HG03039 (cell line): ENCODE results near the gene ZDHHC17.

ENCODE experiments used
- ATAC-seq: cut with Tn5 transposase; IDR thresholded peaks from one replicate; pipeline ENCODE4 v1.9.1; 2021; ENCODE audit warnings: mild to moderate bottlenecking, moderate library complexity; ENCODE audit not compliant: unreplicated experiment

The ZDHHC17 gene

DNA sequence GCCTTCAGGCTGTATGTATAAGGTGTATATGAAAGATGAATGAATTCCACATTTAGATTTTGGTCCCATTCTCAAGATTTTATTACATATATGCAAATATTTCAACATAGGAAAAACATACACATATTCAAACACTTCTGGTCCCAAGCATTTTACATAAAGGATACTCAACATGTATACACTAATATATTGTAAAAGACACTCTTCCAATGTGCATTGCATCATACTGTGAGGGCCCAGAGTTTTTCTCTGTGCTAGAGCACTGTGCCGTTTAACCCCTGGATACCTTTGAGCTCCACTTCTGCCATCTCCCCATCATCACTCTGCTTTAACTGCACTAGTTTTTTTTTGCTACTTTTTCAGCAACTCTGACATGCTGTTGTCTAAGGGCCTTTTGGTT is 48.1 kb downstream of the ZDHHC17 start:
- no peak for ATAC-seq

DNA sequence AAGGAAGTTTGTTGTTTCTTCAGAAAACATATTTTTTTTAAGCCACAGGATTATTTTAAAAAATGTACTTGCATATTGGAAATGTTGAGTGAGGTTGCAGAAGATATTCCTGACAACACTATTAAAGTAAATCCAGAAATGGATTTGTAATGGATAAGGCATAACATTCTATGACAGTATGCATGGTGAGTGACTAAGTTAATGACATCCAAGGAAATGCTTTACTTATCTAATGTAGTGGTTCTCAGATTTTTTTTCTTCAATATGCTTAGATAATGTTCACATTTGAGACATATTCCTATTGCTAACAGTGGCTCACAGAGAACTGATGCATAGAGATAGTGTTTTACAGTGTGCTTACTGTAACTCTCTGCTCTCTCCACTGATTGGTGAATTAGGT is 49.4 kb downstream of the ZDHHC17 start:
- ATAC-seq = no peak

DNA sequence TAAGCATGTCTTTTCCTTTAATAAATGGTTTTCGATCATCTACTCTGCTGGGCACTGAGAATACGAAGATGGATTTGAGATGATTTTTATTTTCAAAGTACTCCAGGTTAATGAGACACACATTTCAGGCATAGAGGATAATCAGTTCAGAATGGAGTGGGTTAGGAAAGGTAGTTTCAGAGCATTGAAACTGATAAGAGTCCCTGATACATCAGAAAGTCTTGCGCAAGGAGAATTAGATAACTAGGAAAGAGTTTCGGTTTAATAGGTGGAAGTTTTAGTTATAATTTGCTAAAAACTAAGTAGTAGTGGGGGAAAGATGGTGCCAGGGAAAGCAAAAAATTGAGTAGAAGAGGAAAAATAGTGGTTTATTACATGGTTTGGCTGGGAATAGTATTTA is 50.1 kb downstream of the ZDHHC17 start:
- ATAC-seq = no peak

DNA sequence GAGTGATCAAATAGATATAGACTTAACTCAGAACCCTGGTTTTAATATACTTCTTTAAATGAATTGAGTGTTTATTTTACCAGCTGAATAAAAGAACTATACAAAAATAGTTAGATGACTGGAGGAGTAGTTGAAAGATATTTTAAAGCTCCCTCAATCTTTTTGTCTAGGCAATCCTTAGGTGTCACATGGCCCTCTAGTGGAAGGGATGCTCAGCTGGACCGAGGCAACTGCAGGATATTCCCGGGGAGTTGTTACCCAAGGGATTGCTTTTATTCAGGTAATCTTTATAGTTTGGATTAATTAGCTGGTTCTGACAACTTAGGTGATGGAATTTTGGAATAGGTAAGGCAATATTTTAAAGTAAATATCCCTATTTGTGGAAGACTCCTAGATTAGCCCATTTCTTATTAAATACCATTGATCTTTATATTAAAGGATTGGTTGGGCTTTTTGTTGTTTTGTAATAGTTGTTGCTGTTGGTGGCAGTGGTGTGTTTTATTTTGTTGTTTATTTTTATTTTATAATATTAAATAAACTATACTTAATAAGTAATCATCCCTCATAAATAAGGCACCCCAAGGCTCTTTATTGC is 57.1 kb downstream of the ZDHHC17 start:
- ATAC-seq = no peak

GRCh38 chr12:76830436-76830835 is 66.5 kb downstream of the ZDHHC17 start:
- ATAC-seq = no peak

- ATAC-seq = no peak
Measured at GRCh38 chr12:76836633-76837032, 72.7 kb downstream of the ZDHHC17 start.

GRCh38 chr12:76847260-76847659 is 83.3 kb downstream of the ZDHHC17 start:
- ATAC-seq = no peak

DNA sequence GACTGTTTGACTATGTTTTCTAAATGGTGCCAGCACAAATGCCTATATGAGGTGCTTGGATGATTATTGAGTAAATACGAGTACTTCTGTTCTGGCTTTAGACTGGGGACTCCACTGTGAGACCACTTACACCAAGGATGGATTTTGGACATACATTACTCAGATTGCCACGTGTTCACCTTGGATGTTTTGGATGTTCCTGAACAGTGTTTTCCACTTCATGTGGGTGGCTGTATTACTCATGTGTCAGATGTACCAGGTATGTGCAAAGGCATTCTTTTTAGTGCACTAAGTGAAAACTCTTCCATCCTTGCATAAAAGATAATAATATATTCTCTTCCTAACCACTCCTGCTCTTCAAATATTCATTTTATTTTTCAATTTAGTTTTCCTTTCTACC is 84.2 kb downstream of the ZDHHC17 start:
- no peak for ATAC-seq

GRCh38 chr12:76852106-76852505 is 88.2 kb downstream of the ZDHHC17 start:
- ATAC-seq = no peak

- no peak for ATAC-seq
Measured at GRCh38 chr12:76855271-76855670, 91.4 kb downstream of the ZDHHC17 start.

GRCh38 chr12:76856018-76856644 is 92.2 kb downstream of the ZDHHC17 start:
- no peak for ATAC-seq

GRCh38 chr12:76859611-76860010 is 95.7 kb downstream of the ZDHHC17 start:
- peak; percentile 49 for ATAC-seq

- no peak for ATAC-seq
Measured at GRCh38 chr12:76860256-76860655, 96.3 kb downstream of the ZDHHC17 start.

DNA sequence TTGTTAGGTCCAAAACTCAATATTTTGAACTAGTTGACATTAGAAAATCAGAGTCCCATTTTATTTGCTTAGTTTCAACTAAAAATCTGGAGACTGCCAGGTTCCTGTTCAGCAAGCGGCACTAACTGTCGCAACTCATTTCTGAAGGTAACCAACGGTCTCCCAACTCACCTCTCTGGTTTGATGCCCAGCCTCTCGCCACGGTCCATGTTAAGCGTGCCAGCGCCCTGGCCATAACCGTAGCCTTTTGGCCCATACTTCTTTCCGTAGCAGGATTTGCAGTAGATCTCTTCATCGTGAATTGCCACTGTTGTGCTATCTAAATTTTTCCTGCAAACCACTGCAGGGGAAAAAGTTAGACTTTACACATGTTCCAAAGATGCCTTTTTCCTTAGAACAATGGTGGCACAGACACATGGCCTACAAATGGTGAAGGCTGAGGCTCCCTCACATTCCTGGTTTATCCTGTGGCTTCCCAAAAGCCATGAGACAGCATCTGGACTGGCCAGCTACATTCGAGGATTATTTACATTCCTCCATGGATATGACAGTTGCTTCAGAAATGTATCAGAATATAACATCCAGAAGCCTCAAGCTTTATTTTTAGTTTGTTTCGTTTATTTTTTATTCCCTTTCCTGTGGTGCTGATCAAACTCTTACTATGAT is 99.2 kb downstream of the ZDHHC17 start:
- ATAC-seq = no peak

GRCh38 chr12:76863837-76864236 is 99.9 kb downstream of the ZDHHC17 start:
- no peak for ATAC-seq

- peak; percentile 75 for ATAC-seq
Measured at GRCh38 chr12:76864791-76865400, 101.0 kb downstream of the ZDHHC17 start.

GRCh38 chr12:76866151-76866567 is 102.2 kb downstream of the ZDHHC17 start:
- no peak for ATAC-seq

GRCh38 chr12:76866726-76867125 is 102.8 kb downstream of the ZDHHC17 start:
- no peak for ATAC-seq

DNA sequence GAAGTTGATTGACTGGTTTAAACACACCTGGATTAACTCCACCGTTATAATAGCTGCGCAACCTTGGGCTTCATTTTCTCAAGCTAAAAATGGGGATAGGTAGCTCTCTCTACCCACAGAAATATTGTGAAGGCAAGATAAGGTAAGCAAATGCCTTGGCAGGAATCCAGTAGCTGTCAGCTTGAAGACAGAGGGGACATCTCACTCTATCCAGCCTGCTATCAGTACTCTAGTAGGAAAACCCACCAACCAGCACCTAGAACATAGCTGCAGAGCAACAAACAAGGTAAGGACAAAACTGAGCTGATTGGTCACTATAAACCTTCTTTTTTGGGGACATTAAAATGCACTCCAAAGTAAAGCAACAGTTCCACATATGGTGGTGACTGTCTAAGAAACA is 107.2 kb downstream of the ZDHHC17 start:
- ATAC-seq = no peak

DNA sequence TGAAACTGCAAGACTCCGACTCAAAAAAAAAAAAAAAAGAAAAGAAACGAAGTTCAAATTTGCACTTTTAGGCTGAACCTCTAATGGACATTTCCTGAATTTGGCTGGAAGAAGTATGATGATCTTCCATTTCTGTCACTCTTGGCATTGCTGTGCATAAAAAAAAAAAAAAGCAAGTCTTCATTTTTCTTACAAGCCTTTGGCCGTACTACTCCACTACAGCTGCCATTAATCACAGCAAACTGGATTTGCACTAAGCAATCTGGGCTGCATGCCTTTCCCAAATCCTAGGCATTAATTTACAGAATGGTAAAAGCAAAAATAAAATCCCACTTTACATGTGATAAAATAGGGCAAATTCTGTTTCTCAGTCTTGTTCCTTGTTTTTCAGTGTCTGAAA is 107.8 kb downstream of the ZDHHC17 start:
- no peak for ATAC-seq

DNA sequence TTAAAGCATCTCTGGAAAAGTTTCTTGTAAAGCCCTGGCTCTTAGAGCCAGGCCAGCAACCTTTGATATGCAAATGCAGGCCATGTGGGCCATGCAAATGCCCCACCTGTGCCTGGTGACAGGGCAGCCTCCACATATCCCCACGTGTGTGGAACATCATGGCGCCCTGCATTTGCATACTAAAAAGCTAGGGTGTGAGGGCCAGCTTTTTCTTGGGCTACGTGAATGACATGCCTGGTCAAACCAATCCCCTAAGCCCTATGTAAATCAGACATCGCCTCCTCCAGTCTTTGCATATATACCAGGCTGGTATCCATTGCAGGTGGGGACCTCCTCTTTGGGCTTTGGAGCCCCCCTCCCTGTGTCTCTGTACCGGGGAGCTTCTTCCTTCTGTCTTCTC is 108.5 kb downstream of the ZDHHC17 start:
- ATAC-seq = no peak

DNA sequence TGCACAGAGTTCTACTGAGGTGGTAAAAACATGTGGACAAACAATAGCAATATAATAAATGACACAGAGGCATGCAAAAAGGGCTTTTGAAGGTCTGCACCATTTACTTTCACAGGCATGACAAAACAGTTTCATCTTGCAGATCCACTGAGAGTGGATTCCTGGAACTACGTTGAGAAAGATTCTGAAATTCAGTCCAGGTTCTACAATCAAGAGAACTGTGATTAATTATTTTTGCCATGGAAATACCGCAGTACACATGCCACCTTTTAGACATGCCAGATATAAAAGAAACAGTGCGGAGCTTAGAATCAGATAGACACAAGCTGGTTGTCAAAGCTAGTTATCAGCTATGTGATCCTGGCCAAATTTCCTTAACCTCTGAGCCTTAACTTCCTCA is 110.1 kb downstream of the ZDHHC17 start:
- no peak for ATAC-seq
